ENCODE measurements around the gene TOR1A. TPM values are rescaled to one million over a fixed set of nuclear protein-coding genes. Genes with fewer than 3 reads are reported as not detected.
"Not testable (repeated sequence)": the region's sequence is repeated elsewhere in the genome, so short reads cannot be mapped to it uniquely, and the experiment has no call there.

Gene TOR1A
- total and polyA plus RNA-seq, 5 donors: 16.1 to 22.4 (median 18.8) TPM

DNA sequence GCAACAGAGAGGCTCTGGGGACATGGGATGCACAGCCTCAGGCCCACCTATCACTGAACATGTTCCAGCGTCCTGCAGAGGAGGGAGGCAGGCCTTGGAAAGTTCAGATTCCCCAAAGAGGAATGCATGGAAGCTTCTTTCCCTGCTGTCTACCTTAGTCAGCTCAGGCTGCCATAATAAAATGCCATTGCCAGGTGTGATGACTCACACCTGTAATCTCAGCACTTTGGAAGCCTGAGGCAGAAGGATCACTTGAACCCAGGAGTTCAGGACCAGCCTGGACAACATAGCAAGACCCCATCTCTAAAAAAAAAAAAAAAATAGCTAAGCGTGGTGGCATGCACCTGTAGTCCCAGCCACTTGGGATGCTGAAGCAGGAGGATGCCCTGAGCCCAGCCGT lies 45.5 kb downstream of the TOR1A start:
- DNase-seq: no peak
- Histone ChIP-seq H3K4me3 (ENCODE audit: low read length) (no peak overlapping the region), H3K9me3 (ENCODE audit: control insufficient read depth, low read length) (no peaks in the 10 kb centered on the region), H3K27ac (ENCODE audit: low read length) (no peak overlapping the region), H3K4me1 (ENCODE audit: control insufficient read depth, insufficient read depth, low read length) (no peaks in the 10 kb centered on the region), H3K27me3 (ENCODE audit: control insufficient read depth, insufficient read depth) (no peaks in the 10 kb centered on the region)
- no peak for ATAC-seq
- 81% methylated on average over 3 of the region's 3 CpGs for WGBS
- intact Hi-C loops (cut with DNase I): no loop called here

GRCh38 chr9:129777769-129778130 lies 46.2 kb downstream of the TOR1A start:
- no peak overlapping the region for H3K4me3 ChIP-seq (ENCODE audit: low read length)
- WGBS: 62% methylated on average over 11 of the region's 11 CpGs
- ATAC-seq (no peak), DNase-seq (no peak)
- H3K4me1 ChIP-seq (ENCODE audit: control insufficient read depth, insufficient read depth, low read length): no peaks in the 10 kb centered on the region
- H3K27ac ChIP-seq (ENCODE audit: low read length): peak overlapping the region; percentile 25
- no peaks in the 10 kb centered on the region for H3K9me3 ChIP-seq (ENCODE audit: control insufficient read depth, low read length)
- no peaks in the 10 kb centered on the region for H3K27me3 ChIP-seq (ENCODE audit: control insufficient read depth, insufficient read depth)
- intact Hi-C loops (cut with DNase I): no loop called here

DNA sequence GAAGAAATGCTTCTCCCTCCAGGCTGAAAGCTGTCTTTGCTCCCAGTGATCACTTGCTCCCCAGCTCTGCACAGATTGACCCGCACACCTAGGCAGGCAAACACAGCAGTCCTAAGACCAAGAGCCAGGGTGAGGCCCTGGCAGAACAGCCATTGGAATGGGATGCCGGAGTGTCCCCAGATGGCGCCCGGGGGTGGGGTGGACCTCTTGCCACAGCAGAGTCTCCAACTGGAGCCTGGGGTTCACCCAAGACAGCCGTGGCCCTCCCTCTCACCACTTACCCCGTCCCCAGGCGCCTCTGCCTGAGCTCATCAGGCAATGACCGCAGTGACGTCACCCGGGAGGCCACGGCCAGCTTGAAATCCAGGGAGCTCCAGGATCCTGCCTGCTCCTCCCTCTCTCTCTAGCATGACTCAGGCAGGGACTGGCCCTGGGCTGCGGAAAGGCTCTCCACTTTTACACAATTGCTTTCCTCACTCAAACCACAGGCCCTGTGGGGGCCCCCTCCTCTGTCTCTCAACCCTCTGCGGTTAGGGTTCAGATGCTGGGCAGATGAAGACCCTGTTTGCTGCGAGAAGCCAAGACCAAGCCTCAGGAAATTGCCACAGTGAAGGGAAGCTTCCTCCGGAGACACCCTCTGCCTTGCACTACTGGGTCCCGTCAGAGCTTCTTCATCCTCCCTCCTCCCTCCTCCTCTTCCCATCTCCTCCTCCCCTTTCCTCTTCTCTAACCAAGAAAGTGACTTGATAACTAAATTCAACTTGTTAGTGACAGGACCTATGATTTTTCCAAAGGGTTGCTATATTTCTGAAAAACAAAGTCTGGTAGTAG lies 46.8 kb downstream of the TOR1A start:
- intact Hi-C loops (cut with DNase I): no loop called here
- WGBS: 14% methylated on average over 16 of the region's 16 CpGs
- Histone ChIP-seq H3K4me1 (ENCODE audit: control insufficient read depth, insufficient read depth, low read length) (no peaks in the 10 kb centered on the region), H3K27me3 (ENCODE audit: control insufficient read depth, insufficient read depth) (no peaks in the 10 kb centered on the region), H3K4me3 (ENCODE audit: low read length) (no peak overlapping the region), H3K27ac (ENCODE audit: low read length) (peak overlapping the region; percentile 26), H3K9me3 (ENCODE audit: control insufficient read depth, low read length) (no peaks in the 10 kb centered on the region)
- ATAC-seq: peak; percentile 97 to 98
- peak; percentile 98 for DNase-seq

DNA sequence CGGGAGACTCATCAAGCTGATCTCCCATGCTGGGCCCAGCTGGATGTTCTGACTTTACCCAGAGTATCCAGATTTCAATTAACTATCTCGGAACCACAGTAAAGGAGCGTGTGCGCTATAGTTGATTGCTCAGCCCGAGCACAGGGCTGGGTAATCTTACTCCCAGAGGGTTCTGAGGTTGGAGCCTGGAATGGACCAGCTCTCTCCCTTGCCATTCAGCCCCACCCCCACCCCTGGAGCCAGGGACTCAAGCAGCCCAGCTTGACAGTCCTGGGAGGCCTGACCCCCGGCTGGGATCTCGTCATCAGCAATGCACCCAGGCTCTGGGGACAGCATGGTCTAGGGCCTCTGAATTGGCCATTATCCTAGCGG lies 47.4 kb downstream of the TOR1A start:
- peak; percentile 55 to 72 (median 69) for DNase-seq
- Histone ChIP-seq H3K4me1 (ENCODE audit: control insufficient read depth, insufficient read depth, low read length) (no peaks in the 10 kb centered on the region), H3K4me3 (ENCODE audit: low read length) (no peak overlapping the region), H3K27me3 (ENCODE audit: control insufficient read depth, insufficient read depth) (no peaks in the 10 kb centered on the region), H3K9me3 (ENCODE audit: control insufficient read depth, low read length) (no peaks in the 10 kb centered on the region), H3K27ac (ENCODE audit: low read length) (peak overlapping the region; percentile 26)
- intact Hi-C loops (cut with DNase I): no loop called here
- peak; percentile 32 to 59 for ATAC-seq
- WGBS: 54% methylated on average over 8 of the region's 8 CpGs

GRCh38 chr9:129776096-129776495 lies 47.8 kb downstream of the TOR1A start:
- intact Hi-C loops (cut with DNase I); H3K4me1 ChIP-seq (ENCODE audit: control insufficient read depth, insufficient read depth, low read length); DNase-seq; ATAC-seq; H3K27ac ChIP-seq (ENCODE audit: low read length); H3K4me3 ChIP-seq (ENCODE audit: low read length); H3K9me3 ChIP-seq (ENCODE audit: control insufficient read depth, low read length); H3K27me3 ChIP-seq (ENCODE audit: control insufficient read depth, insufficient read depth): not testable (repeated sequence)
- 93% methylated on average over 4 of the region's 4 CpGs for WGBS

GRCh38 chr9:129775448-129775798 lies 48.5 kb downstream of the TOR1A start:
- Histone ChIP-seq H3K9me3 (ENCODE audit: control insufficient read depth, low read length) (no peaks in the 10 kb centered on the region), H3K4me1 (ENCODE audit: control insufficient read depth, insufficient read depth, low read length) (no peaks in the 10 kb centered on the region), H3K4me3 (ENCODE audit: low read length) (no peak overlapping the region), H3K27me3 (ENCODE audit: control insufficient read depth, insufficient read depth) (no peaks in the 10 kb centered on the region), H3K27ac (ENCODE audit: low read length) (no peak overlapping the region)
- ATAC-seq: no peak
- no peak for DNase-seq
- 51% methylated on average over 2 of the region's 2 CpGs for WGBS
- intact Hi-C loops (cut with DNase I): no loop called here

DNA sequence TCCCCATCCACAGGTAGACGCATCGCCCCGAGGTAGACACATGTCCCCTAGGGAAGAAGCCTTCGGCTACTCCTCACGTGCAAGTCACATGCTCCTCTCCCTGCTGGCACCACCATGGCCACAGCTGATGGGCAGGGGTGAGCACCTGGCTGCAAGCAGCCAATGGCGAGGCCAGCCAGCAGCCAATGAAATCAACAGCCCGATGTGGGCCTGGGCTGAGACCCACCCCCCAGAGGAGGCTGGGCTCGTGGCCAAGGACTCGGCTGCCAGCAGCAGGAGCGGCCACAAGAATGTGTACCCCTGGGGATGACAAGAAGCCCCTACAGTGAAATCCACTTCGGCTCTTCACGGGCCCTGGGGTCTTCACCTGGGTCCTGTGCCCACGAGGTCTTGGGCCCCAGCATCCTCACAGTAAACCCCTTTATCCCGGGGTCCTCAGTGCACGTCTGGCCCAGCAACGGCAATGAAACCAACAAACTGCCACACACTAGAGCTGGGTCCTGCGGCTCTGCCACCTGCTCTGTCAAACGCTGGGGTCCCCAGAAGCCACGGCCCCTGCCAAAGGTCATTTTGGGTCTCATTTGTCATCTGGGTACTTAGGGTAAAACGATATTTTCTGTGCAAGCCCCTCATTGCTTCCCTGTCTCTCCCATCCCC lies 49.0 kb downstream of the TOR1A start:
- DNase-seq (no peak), ATAC-seq (no peak)
- Histone ChIP-seq H3K4me3 (ENCODE audit: low read length) (no peak overlapping the region), H3K27me3 (ENCODE audit: control insufficient read depth, insufficient read depth) (no peaks in the 10 kb centered on the region), H3K9me3 (ENCODE audit: control insufficient read depth, low read length) (no peaks in the 10 kb centered on the region), H3K27ac (ENCODE audit: low read length) (no peak overlapping the region), H3K4me1 (ENCODE audit: control insufficient read depth, insufficient read depth, low read length) (no peaks in the 10 kb centered on the region)
- 62% methylated on average over 20 of the region's 20 CpGs for WGBS
- intact Hi-C loops (cut with DNase I): no loop called here

DNA sequence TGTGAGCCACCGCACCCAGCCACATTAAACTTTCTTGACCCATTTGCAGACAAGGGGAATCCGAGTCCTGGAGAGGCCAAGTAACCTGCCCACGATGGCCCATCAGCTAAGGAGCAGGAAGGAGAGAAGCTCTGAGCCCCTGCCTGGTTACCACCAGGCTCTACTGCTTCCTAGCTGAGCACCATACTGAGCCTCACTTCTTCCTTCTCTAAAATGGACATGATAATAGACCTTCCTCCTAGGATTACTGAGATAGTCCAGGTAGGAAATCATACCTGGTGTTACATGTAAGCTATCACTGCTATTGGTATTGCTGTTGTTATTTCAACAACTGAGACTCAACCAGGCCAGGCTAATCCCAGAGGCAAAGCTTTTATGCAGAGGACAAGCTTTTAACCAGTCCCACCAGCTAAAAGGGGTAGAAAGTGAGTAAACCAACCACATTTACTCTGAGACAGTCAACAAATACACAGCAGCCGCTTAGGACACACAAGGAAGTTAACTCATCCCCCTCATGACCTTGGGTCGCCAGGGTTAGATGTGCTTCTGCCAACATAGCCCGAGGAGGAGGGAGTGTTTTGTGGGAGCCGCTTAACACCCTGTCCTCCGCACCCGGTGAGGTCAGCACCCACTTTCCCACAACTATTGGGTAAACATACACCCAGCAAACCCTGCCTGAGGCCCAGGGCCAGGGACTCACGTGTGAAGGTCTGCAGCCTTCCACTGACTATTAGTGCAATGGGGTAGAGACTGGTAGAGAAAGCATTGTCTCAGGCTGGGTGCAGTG lies 50.5 kb downstream of the TOR1A start:
- no peak overlapping the region for H3K27ac ChIP-seq (ENCODE audit: low read length)
- 63% methylated on average over 10 of the region's 10 CpGs for WGBS

GRCh38 chr9:129770741-129771140 lies 53.2 kb downstream of the TOR1A start:
- 78% methylated on average over 5 of the region's 5 CpGs for WGBS
- peak in 1 of 3 donors; percentile 2 for DNase-seq
- Histone ChIP-seq H3K4me3 (ENCODE audit: low read length) (no peak overlapping the region), H3K27me3 (ENCODE audit: control insufficient read depth, insufficient read depth) (no peaks in the 10 kb centered on the region), H3K9me3 (ENCODE audit: control insufficient read depth, low read length) (no peaks in the 10 kb centered on the region), H3K4me1 (ENCODE audit: control insufficient read depth, insufficient read depth, low read length) (no peaks in the 10 kb centered on the region), H3K27ac (ENCODE audit: low read length) (no peak overlapping the region)
- intact Hi-C loops (cut with DNase I): no loop called here
- ATAC-seq: no peak

More for the DNA sequence above, 50.5 kb downstream of the TOR1A start:
- Histone ChIP-seq H3K4me1 (ENCODE audit: control insufficient read depth, insufficient read depth, low read length) (no peaks in the 10 kb centered on the region), H3K9me3 (ENCODE audit: control insufficient read depth, low read length) (no peaks in the 10 kb centered on the region), H3K4me3 (ENCODE audit: low read length) (no peak overlapping the region), H3K27me3 (ENCODE audit: control insufficient read depth, insufficient read depth) (no peaks in the 10 kb centered on the region)
- no peak for ATAC-seq
- no peak for DNase-seq
- intact Hi-C loops (cut with DNase I): no loop called here

GRCh38 chr9:129769669-129770068 lies 54.3 kb downstream of the TOR1A start:
- H3K9me3 ChIP-seq (ENCODE audit: control insufficient read depth, low read length): no peaks in the 10 kb centered on the region
- no peak overlapping the region for H3K4me3 ChIP-seq (ENCODE audit: low read length)
- peak in 1 of 3 donors; percentile 7 for DNase-seq
- H3K27me3 ChIP-seq (ENCODE audit: control insufficient read depth, insufficient read depth): no peaks in the 10 kb centered on the region
- H3K27ac ChIP-seq (ENCODE audit: low read length): no peak overlapping the region
- intact Hi-C loops (cut with DNase I): no loop called here
- no peak for ATAC-seq
- no peaks in the 10 kb centered on the region for H3K4me1 ChIP-seq (ENCODE audit: control insufficient read depth, insufficient read depth, low read length)
- WGBS: 73% methylated on average over 5 of the region's 5 CpGs

GRCh38 chr9:129768486-129768885 lies 55.5 kb downstream of the TOR1A start:
- no peaks in the 10 kb centered on the region for H3K4me1 ChIP-seq (ENCODE audit: control insufficient read depth, insufficient read depth, low read length)
- peak in 1 of 3 donors; percentile 21 for DNase-seq
- intact Hi-C loops (cut with DNase I): no loop called here
- H3K27me3 ChIP-seq (ENCODE audit: control insufficient read depth, insufficient read depth): no peaks in the 10 kb centered on the region
- no peak overlapping the region for H3K4me3 ChIP-seq (ENCODE audit: low read length)
- ATAC-seq: no peak
- no peak overlapping the region for H3K27ac ChIP-seq (ENCODE audit: low read length)
- 96% methylated on average over 6 of the region's 6 CpGs for WGBS
- H3K9me3 ChIP-seq (ENCODE audit: control insufficient read depth, low read length): no peaks in the 10 kb centered on the region
